Measurements from ENCODE around the gene RASGRP2. TPM values are rescaled to one million over a fixed set of nuclear protein-coding genes. Genes with fewer than 3 reads are reported as not detected.
A peak's percentile ranks its signal among the peaks of the same experiment; 100 is the strongest.

RASGRP2 gene
- total and polyA plus RNA-seq, 2 donors (not counting 3 experiments of a cell fraction or from before 2014, with no cell fraction given) = 1.2 to 2.3 TPM

- no peak overlapping the region for H3K9ac ChIP-seq (replicated peaks; ENCODE audit: extremely low read depth, insufficient read depth, low read length)
- intact Hi-C loops (cut with micrococcal nuclease) = no loop called here
- peaks cover 51 to 68% of the 10 kb centered on the region in 2 experiments for H3K27me3 ChIP-seq (ENCODE audit: control insufficient read depth in 2 of 2, insufficient read depth in 2 of 2, low read length in 2 of 2)
- no peaks in the 10 kb centered on the region for H3K9me3 ChIP-seq (replicated peaks; ENCODE audit: control insufficient read depth, insufficient read depth, low read length)
- H4K20me1 ChIP-seq (replicated peaks; ENCODE audit: control insufficient read depth, extremely low read depth, insufficient read depth, low read length) = no peaks in the 10 kb centered on the region
- no peak overlapping the region for H3K27ac ChIP-seq (ENCODE audit: insufficient read depth, low read depth, low read length)
- DNase-seq (ENCODE audit: low read depth, low spot score) = no peak
- H2AFZ ChIP-seq (ENCODE audit: low read depth, low read length) = no peak overlapping the region
- H3K4me1 ChIP-seq (ENCODE audit: control insufficient read depth, extremely low read depth, insufficient read depth, low read length) = no peaks in the 10 kb centered on the region
- H3K9me1 ChIP-seq (replicated peaks; ENCODE audit: control insufficient read depth, extremely low read depth, insufficient read depth, low read length) = no peaks in the 10 kb centered on the region
- TF ChIP-seq EZH2 (IDR thresholded peaks at IDR 0.05; ENCODE audit: borderline replicate concordance, low read depth, low read length, severe bottlenecking) (peak; percentile 63), JUN (IDR thresholded peaks at IDR 0.05; ENCODE audit: borderline replicate concordance, insufficient read depth, insufficient read length, low read depth) (no peak)
- H3K4me3 ChIP-seq (replicated peaks in 1 of 3; ENCODE audit: insufficient read depth in 1 of 3, low read depth in 1 of 3, low read length in 3 of 3) = no peak overlapping the region
- H3K4me2 ChIP-seq (ENCODE audit: insufficient read depth, low read length) = no peak overlapping the region
- ChIA-PET CTCF (interaction anchor here (0.9 to 3.0 kb wide), 4 partner anchors 11 to 26 kb away, joined by 3 to 15 read pairs (median 4); no protein-coding TSS in a partner anchor), POLR2A (no interaction called here)
- dilution Hi-C loops (cut with MboI; ENCODE audit: extremely low pct_ligation_motif_present, low sequenced_read_pairs) = no loop called here
- FAIRE-seq = no peak
- no peaks in the 10 kb centered on the region for H3K79me2 ChIP-seq (ENCODE audit: control insufficient read depth, insufficient read depth, low read length)
- H3K36me3 ChIP-seq (ENCODE audit: control insufficient read depth in 2 of 2, extremely low read depth in 1 of 2, insufficient read depth in 2 of 2, low read length in 2 of 2) = no peaks in the 10 kb centered on the region
- no TSS peak for BruUV-seq (replicated peaks)
Measured at GRCh38 chr11:64715110-64715509, 28.8 kb downstream of the RASGRP2 start.

- Histone ChIP-seq H3K4me2 (ENCODE audit: insufficient read depth, low read length) (no peak overlapping the region), H4K20me1 (replicated peaks; ENCODE audit: control insufficient read depth, extremely low read depth, insufficient read depth, low read length) (no peaks in the 10 kb centered on the region), H3K79me2 (ENCODE audit: control insufficient read depth, insufficient read depth, low read length) (no peaks in the 10 kb centered on the region), H2AFZ (ENCODE audit: low read depth, low read length) (no peak overlapping the region), H3K9ac (replicated peaks; ENCODE audit: extremely low read depth, insufficient read depth, low read length) (no peak overlapping the region), H3K9me1 (replicated peaks; ENCODE audit: control insufficient read depth, extremely low read depth, insufficient read depth, low read length) (no peaks in the 10 kb centered on the region), H3K27ac (ENCODE audit: insufficient read depth, low read depth, low read length) (no peak overlapping the region), H3K4me1 (ENCODE audit: control insufficient read depth, extremely low read depth, insufficient read depth, low read length) (no peaks in the 10 kb centered on the region), H3K4me3 (replicated peaks in 1 of 3; ENCODE audit: insufficient read depth in 1 of 3, low read depth in 1 of 3, low read length in 3 of 3) (no peak overlapping the region), H3K36me3 (ENCODE audit: control insufficient read depth in 2 of 2, extremely low read depth in 1 of 2, insufficient read depth in 2 of 2, low read length in 2 of 2) (no peaks in the 10 kb centered on the region), H3K9me3 (replicated peaks; ENCODE audit: control insufficient read depth, insufficient read depth, low read length) (no peaks in the 10 kb centered on the region), H3K27me3 (ENCODE audit: control insufficient read depth in 2 of 2, insufficient read depth in 2 of 2, low read length in 2 of 2) (peaks cover 52 to 68% of the 10 kb centered on the region in 2 experiments)
- dilution Hi-C loops (cut with MboI; ENCODE audit: extremely low pct_ligation_motif_present, low sequenced_read_pairs) (no loop called here), intact Hi-C loops (cut with micrococcal nuclease) (no loop called here)
- FAIRE-seq (no peak), DNase-seq (ENCODE audit: low read depth, low spot score) (no peak)
- ChIA-PET CTCF (interaction anchor here (1.3 to 3.0 kb wide), 2 partner anchors 12 to 26 kb away, joined by 4 to 15 read pairs; no protein-coding TSS in a partner anchor), POLR2A (no interaction called here)
- TF ChIP-seq EZH2 (IDR thresholded peaks at IDR 0.05; ENCODE audit: borderline replicate concordance, low read depth, low read length, severe bottlenecking) = no peak
- no peak for TF ChIP-seq CTCF (IDR thresholded peaks at IDR 0.05; ENCODE audit: extremely low read depth in 1 of 2, insufficient read depth in 1 of 2, low read depth in 1 of 2, low read length in 2 of 2)
- TF ChIP-seq POLR2AphosphoS5 (IDR thresholded peaks at IDR 0.05; ENCODE audit: insufficient read depth, low read depth, low read length) = no peak
- TF ChIP-seq JUN (IDR thresholded peaks at IDR 0.05; ENCODE audit: borderline replicate concordance, insufficient read depth, insufficient read length, low read depth) = no peak
- BruUV-seq (replicated peaks) = no TSS peak
Measured at GRCh38 chr11:64714666-64715065, 29.3 kb downstream of the RASGRP2 start.
